Mesothelial cell of epicardium (in vitro differentiated cells): ENCODE measurements around the gene COL4A2. TPM values are rescaled to one million over a fixed set of nuclear protein-coding genes. Genes with fewer than 3 reads are reported as not detected.

Experiments used
- DNase-seq, 2 experiments: peaks; one replicate each; pipeline ENCODE4 v3.0.0; 2021; ENCODE audit warnings: low spot score in 2 of 2; ENCODE audit not compliant: unreplicated experiment in 2 of 2
- H3K27ac Mint-ChIP-seq: 2 replicates; pipeline ENCODE4 v1.8.0; 2021; ENCODE audit warnings: mixed read lengths
- H3K27me3 Mint-ChIP-seq: 2 replicates; pipeline ENCODE4 v1.8.0; 2021; ENCODE audit warnings: low read depth, mixed read lengths
- H3K36me3 Mint-ChIP-seq: 2 replicates; pipeline ENCODE4 v1.8.0; 2021; ENCODE audit warnings: mixed read lengths
- H3K4me1 Mint-ChIP-seq: 2 replicates; pipeline ENCODE4 v1.8.0; 2021; ENCODE audit warnings: mixed read lengths
- H3K4me3 Mint-ChIP-seq: 2 replicates; pipeline ENCODE4 v1.8.0; 2021; ENCODE audit warnings: mild to moderate bottlenecking, moderate library complexity, mixed read lengths
- H3K9me3 Mint-ChIP-seq: 2 replicates; pipeline ENCODE4 v1.8.0; 2021; ENCODE audit warnings: mixed read lengths
- total RNA-seq: library from RNA; stranded (reverse); gene quantifications from 3 replicates; pipeline ENCODE4 v1.2.1, GENCODE V29; 2021
- TF ChIP-seq, protein P1 (sequence below): fragments of 200-600 bp; sonication (generic); IDR thresholded peaks from one replicate; pipeline ENCODE4 v1.5.0; 2021; ENCODE audit warnings: antibody characterized with exemption; ENCODE audit not compliant: unreplicated experiment

COL4A2 gene
- total RNA-seq, 1 donor from 2014 or later, result 469 TPM

GRCh38 chr13:110420626-110421025 is 113.5 kb downstream of the COL4A2 start:
- no peaks in the 10 kb centered on the region for H3K27me3 Mint-ChIP-seq
- H3K27ac Mint-ChIP-seq, result peak overlapping the region; percentile 77
- no peaks in the 10 kb centered on the region for H3K9me3 Mint-ChIP-seq
- H3K36me3 Mint-ChIP-seq, result peaks cover 9% of the 10 kb centered on the region
- no peak for DNase-seq
- TF ChIP-seq, protein P1, sequence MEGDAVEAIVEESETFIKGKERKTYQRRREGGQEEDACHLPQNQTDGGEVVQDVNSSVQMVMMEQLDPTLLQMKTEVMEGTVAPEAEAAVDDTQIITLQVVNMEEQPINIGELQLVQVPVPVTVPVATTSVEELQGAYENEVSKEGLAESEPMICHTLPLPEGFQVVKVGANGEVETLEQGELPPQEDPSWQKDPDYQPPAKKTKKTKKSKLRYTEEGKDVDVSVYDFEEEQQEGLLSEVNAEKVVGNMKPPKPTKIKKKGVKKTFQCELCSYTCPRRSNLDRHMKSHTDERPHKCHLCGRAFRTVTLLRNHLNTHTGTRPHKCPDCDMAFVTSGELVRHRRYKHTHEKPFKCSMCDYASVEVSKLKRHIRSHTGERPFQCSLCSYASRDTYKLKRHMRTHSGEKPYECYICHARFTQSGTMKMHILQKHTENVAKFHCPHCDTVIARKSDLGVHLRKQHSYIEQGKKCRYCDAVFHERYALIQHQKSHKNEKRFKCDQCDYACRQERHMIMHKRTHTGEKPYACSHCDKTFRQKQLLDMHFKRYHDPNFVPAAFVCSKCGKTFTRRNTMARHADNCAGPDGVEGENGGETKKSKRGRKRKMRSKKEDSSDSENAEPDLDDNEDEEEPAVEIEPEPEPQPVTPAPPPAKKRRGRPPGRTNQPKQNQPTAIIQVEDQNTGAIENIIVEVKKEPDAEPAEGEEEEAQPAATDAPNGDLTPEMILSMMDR, result no peak
- H3K4me3 Mint-ChIP-seq, result no peak overlapping the region
- H3K4me1 Mint-ChIP-seq, result peaks cover 60% of the 10 kb centered on the region

DNA sequence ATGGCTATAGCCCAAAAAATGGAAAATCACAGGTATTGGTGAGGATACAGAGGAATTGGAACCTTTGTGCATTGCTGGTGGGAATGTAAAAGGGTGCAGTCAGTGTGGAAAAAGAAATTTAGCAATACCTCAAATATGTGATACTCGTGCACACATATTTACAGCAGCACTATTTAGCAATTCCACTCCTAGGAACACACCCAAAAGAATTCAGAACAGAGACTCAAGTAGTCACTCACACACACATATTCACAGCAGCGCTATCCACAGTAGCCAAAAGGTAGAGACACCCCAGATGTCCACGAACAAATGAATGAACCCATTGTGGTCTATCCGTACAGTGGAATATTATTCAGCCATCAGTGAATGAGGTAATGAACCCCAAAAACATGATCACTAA is 114.0 kb downstream of the COL4A2 start:
- Mint-ChIP-seq H3K9me3 (no peaks in the 10 kb centered on the region), H3K4me1 (peaks cover 60% of the 10 kb centered on the region), H3K4me3 (no peak overlapping the region), H3K27me3 (no peaks in the 10 kb centered on the region), H3K27ac (peak overlapping the region; percentile 77), H3K36me3 (peaks cover 6% of the 10 kb centered on the region)
- no peak for DNase-seq
- TF ChIP-seq, protein P1, result no peak

DNA sequence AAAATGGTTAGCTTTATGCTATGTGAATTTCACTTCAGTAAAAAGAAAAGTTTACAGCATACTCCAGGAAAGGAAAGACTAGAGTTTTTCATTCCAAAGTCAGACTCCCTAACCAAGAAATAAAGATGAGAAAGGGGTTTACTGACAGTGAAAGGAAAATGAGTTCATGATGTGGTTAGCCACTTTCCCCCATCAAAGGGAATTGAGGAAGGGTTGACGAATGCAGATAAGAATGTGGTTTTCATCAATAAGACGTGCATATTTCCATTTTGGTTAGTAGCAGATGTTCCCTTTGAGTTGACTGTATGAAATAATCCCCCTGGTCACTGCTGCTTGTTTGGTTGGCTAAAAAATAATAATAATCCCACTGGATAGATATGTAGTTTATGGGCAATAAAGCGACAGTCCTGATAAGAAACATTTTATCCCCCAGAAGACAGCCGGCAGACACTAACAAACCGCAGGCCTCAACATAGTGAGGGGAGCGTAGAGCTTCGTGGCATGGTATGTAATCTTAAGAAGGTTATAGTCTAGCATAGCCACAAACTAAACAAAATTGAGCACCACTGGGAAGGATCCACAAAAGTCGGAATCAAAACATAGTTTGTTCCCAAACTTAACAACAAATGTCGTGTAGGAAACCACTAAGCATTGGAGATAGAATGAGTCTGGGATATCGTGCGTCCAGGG is 114.8 kb downstream of the COL4A2 start:
- no peaks in the 10 kb centered on the region for H3K27me3 Mint-ChIP-seq
- TF ChIP-seq, protein P1, result no peak
- H3K27ac Mint-ChIP-seq, result peak overlapping the region; percentile 77
- no peak overlapping the region for H3K4me3 Mint-ChIP-seq
- H3K4me1 Mint-ChIP-seq, result peaks cover 56% of the 10 kb centered on the region
- H3K9me3 Mint-ChIP-seq, result no peaks in the 10 kb centered on the region
- DNase-seq, result no peak
- peaks cover 5% of the 10 kb centered on the region for H3K36me3 Mint-ChIP-seq

DNA sequence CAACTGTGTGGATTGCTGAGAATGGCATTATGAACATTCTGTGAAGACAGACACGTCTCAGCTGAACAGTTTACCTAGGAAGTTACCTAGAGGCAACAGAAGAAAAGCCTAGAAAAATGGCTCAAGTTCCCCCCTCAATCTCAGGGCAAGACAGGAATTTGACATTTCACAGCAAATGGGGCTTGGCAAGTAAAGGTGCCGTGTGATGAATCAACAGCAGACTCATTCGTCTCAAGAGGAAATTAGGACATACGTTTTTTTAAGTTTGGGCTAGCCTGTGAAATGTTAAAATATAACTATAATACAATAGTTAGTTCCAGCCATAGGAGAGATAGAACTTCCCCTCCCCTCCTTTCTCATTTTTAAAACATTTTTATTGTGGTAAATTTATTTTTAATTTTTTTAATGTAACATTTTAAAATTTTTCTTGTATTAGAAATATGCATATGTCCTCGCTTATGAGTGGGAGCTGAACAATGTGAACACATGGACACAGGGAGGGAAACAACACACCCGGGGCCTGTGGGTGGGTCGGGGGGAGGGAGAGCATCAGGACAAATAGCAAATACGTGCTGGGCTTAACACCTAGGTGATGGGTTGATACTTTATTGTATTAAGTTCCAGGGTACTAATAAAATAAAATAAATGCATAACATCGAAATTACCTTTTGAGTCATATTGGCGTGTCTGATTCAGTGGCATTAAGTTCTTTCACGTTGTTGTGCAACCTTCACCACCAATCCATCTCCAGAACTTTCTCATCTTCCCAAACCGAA is 116.0 kb downstream of the COL4A2 start:
- TF ChIP-seq, protein P1, result no peak
- H3K4me1 Mint-ChIP-seq, result peaks cover 47% of the 10 kb centered on the region
- H3K36me3 Mint-ChIP-seq, result peaks cover 5% of the 10 kb centered on the region
- no peak overlapping the region for H3K4me3 Mint-ChIP-seq
- H3K27me3 Mint-ChIP-seq, result no peaks in the 10 kb centered on the region
- DNase-seq, result no peak
- H3K9me3 Mint-ChIP-seq, result no peaks in the 10 kb centered on the region
- peak overlapping the region; percentile 77 for H3K27ac Mint-ChIP-seq

GRCh38 chr13:110423689-110424302 is 116.7 kb downstream of the COL4A2 start:
- no peak overlapping the region for H3K4me3 Mint-ChIP-seq
- peak overlapping the region; percentile 3 for H3K27ac Mint-ChIP-seq
- no peaks in the 10 kb centered on the region for H3K27me3 Mint-ChIP-seq
- no peak for DNase-seq
- peaks cover 12% of the 10 kb centered on the region for H3K36me3 Mint-ChIP-seq
- H3K9me3 Mint-ChIP-seq, result no peaks in the 10 kb centered on the region
- TF ChIP-seq, protein P1, result no peak
- peaks cover 41% of the 10 kb centered on the region for H3K4me1 Mint-ChIP-seq
